Activated T-cell treated with anti-CD3 and anti-CD28 coated beads, Interleukin-2, amount 50 U/mL, for 1 hour (primary cell): ENCODE data around the gene FOXL2NB.
"Not testable (repeated sequence)": the region's sequence is repeated elsewhere in the genome, so short reads cannot be mapped to it uniquely, and the experiment has no call there.

ENCODE experiments used
- DNase-seq: peaks from one replicate; pipeline ENCODE4 v3.0.0-alpha.2; 2020

The FOXL2NB gene

DNA sequence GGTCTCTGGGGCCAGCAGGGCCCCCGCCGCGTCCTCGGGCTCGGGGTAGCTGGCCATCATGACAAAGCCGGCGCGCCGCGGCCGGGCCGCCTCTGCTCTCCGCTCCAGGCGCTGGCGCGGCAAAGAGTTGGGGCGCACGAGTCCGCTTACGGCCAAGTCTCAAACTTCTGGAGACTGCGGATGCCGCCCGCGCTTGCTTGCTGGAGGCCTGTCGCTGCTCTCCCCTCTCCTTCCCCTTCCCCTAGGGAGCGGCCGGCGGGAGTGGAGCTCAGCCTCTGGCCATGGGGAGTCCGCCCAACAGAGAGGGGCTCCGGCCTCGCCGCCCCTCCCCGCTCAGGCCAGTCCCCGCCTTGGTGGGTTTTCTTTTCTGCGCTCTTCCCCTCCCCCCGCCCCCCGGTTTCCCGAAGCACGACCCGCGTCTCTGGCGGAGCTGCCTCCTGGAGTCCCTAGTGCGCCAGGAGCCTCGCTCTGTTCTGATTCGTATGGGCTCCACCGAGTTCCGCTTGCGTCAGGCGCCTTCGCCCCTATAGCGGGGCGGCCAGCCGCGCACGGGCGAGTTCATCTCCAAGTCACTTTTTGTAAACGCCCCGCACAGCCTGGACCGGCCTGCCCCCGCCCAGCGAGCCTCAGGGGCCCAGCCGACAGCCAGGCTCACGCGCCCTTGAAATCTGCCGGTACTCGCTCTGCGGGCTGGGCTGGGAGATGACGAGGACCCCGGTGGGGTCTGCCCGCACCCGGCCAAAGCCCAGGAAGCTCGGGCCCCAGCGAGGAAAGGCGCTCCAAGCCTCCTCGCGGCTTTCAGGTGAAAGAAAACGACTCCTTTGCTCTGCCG lies at the start of gene FOXL2NB, which contains the start of gene FOXL2:
Gene FOXL2NB (plus strand): TSS at position 555 of the 832 bp plus-strand sequence. CDS start 148 bp downstream, at position 703.
Gene FOXL2 (minus strand): TSS at position 475 of the 832 bp plus-strand sequence. CDS start 415 bp downstream, at position 60.
- DNase-seq, result peak; percentile 40

DNA sequence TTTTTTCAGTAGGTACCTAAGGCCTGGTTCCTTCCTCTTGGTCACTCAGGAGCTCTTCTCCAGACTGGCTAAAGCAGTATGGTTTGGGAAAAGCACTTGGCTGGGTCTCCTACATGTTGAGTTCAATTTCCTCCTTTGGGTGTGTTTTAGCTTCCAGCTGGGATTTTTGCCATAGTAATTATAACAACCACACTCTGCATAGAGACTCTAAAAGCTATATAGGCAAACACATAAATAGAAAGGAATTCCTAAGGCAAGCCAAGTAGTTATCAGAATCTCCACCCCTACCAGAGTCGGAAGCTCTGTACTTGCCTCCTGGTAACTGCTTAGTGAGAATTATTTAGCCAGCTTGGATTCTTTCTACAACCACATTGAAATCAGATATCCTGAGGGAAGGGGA lies 48.7 kb upstream of the FOXL2NB start:
- DNase-seq, result no peak

DNA sequence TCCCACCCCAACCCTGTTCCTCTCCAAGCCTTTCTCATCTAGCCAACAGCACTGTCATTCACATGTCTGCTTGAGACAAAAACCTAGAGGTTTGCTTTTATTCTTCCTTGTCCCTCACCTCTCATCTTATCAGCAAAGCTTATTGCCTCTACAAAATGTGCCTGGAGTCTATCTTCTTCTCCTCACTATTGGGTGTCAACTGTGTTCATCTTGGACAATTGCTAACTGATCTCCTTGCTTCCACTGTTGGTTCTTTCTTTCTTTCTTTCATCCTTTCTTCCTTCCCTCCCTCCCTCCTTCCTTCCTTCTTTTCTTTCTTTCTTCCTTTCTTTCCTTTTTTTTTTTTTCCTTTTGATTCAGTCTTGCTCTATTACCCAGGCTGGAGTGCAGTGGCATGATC lies 48.3 kb upstream of the FOXL2NB start:
- no peak for DNase-seq

DNA sequence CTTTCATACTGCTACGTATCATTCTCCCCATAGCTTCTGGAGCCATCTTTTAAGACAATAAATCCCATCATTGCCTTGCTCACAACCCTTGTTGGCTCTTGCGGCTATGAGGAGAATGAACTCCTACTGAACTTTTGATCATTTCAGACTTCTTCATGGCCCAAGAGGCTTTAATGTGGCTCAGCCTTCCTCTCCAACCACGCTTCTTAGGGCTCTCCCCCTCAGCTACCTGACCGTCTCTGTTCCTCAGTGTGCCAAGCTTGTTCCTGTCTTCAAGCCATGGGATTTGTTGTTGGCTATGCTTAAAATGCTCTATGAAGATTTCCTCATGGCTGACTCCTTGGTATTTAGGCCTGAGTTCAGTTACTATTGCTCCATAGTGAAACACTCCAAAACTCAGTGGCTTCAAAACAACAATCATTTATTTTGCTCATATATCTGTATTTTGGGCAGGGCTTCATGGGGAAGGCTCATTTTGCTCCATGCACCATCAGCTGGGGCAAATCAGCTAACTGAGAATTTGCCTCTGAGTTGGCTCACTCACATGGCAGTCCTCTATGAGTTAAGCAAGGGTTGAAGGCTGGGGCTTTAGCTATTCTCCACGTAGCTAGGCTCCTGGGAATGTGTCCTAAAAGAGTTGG lies 47.5 kb upstream of the FOXL2NB start:
- DNase-seq, result no peak

DNA sequence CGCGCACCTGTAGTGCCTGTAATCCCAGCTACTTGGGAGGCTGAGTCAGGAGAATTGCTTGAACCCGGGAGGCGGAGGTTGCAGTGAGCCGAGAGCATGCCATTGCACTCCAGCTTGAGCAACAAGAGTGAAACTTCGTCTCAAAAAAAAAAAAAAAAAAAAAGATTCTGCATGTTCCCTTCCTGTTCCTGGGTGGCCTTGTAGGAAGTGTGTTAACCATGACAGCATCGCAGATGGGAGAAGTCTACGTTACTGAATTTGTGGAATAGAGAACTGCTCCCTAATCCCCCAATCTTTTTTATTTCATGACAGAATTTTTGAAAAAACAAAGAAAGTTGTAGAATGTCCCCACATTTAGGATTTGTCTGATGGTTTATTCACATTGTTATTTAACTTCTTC lies 45.5 kb upstream of the FOXL2NB start:
- DNase-seq, result no peak

DNA sequence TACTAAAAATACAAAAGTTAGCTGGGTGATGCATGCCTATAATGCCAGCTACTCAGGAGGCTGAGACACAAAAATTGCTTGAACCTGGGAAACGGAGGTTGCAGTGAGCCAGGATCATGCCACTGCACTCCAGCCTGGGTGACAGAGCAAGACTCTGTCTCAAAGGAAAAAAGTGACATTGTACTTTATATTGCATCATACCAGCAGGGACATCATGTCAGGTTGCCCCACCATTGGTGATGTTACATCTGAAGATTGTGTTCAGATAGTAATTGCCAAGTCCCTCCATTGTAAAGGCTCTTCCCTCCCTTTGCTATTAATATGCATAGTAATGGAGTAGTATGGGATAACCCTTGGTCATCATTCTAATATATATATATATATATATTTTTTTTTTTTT lies 44.8 kb upstream of the FOXL2NB start:
- no peak for DNase-seq

DNA sequence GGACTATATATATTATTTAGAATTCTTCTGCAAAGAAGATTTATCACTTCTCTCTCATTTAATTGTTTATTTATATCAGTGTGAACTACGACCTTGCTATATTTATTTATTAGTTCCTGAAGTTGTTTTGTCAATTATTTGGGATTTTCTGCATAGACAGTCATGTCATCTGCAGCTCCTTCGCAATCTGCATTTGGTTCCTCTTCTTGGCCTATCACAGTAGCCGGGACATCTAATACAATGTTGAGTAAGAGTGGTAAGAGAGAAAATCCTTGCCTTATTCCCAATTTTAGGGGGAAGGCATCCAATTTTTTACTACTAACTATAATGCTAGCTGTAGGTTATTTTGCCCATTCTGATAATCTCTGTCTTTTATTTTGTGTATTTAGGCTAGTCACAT lies 39.5 kb upstream of the FOXL2NB start:
- no peak for DNase-seq

DNA sequence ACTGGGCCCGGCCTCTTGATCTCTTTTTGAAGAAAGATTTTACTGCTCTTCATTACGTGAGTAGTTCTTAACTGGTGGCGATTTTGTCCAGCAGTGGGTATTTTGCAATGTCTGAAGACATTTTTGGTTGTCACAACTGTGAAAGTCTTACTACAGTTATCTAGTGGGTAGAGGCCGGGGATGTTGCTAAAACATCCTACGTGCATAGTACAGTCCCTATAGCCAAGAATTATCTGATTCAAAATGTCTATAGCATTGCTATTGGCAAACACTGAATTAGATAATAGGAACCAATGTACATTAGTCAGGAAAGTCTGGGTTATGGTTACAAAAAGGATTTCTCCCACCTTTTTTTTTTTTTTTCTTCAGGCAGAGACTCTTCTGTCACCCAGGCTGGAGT lies 38.2 kb upstream of the FOXL2NB start:
- DNase-seq, result no peak

DNA sequence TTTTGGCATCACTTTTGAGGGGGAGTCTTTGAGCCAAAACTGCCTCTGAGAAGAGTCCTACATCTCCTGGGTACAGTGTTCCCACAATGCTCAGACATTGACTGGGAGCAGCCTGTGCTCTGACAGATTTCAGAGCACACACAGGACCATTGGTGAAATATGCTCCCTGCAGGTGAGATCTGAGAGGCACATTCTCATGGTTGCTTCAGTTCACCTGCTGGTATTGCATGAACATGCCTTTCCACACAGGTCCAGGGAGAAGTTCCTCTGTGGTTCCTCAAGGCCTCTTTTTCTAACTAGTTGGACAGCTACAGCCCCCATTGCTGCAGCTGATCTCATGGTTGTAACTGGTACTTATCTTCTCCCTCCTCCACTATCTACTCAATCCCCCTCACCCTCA lies 37.1 kb upstream of the FOXL2NB start:
- DNase-seq, result no peak

DNA sequence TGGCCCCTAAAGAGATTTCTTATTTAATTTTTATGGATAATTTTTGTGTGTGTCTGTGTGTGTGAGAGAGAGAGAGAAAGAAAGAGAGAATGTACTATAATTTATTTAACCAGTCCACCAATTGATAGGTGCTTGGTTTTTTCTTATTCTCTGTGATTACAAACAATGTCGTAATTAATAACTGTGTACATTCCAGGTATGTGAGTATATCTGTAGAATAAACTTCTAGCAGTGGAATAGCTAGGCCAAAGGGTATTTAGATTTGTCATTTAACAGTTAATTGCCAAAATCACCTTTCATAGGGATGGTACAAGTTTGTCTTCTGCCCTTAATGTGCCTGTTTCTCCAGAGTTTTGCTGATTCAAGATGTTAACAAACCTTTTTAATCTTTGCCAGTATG lies 35.4 kb upstream of the FOXL2NB start:
- no peak for DNase-seq

DNA sequence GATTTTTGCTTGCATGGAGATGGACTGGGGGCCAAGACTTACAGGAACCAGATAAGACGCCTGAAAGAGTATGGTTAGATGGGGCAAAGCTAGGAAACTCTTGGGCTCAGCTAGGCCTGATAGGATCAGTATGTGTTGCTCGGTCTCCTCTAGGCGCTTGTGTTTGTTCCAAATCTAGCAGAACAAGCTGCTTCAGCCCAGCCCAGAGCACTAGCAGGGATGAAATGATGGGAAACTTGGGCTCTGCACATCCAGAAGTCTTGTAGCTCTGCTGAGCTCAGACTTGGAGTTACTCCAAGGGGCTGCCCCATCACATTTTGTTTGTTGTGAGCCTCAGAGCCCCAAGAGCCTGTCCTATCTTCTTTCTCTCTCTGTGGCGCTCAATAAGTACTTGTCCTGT lies 34.8 kb upstream of the FOXL2NB start:
- DNase-seq, result no peak

DNA sequence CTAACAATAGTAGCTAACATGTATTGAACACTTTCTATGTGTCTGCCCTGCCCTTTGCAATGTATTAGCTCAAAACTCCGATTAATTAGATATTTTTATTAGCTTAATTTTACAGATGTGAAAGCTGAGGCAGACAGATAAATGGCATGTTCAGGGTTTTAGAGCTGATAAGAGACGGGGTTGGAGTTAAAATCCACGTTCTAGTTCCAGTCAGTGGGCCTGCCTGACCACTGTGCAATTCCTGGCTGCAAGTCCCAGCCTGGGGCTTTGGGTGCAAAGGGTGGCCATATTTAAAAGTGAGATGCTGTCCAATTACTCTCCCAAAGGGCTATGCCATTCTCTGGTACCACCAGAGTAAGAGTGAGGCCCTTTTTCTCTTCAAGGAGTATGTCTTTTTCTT lies 33.3 kb upstream of the FOXL2NB start:
- no peak for DNase-seq

DNA sequence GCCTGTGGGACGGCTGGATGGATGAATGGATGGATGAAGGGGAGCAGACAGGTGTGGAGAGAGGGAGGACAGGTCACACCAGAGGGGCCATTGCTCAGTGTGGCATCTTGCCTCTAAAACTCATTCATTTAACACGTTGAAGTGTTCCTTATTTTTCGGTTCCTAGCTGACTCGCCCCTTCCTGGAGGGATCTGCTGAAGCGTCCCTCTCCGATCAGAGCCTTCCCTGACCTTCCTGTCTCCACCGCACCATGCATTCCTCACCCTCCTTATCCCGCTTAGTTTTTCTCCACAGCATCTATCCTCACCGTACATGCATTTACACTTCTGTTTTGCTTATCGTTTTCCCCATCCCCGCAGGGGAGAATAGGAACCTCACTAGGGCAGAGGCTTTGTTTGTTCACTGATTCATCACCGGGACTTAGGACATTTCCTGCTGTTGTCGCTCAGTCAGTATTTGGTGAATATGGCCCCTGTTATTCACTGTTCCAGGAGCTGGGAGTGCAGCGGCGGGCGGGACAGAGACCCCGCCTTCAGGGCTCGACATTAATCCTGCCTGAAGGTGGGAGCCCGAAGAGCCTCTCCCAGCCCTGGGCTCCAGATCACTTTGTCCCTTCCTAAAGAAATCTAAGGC lies 32.0 kb upstream of the FOXL2NB start:
- no peak for DNase-seq

DNA sequence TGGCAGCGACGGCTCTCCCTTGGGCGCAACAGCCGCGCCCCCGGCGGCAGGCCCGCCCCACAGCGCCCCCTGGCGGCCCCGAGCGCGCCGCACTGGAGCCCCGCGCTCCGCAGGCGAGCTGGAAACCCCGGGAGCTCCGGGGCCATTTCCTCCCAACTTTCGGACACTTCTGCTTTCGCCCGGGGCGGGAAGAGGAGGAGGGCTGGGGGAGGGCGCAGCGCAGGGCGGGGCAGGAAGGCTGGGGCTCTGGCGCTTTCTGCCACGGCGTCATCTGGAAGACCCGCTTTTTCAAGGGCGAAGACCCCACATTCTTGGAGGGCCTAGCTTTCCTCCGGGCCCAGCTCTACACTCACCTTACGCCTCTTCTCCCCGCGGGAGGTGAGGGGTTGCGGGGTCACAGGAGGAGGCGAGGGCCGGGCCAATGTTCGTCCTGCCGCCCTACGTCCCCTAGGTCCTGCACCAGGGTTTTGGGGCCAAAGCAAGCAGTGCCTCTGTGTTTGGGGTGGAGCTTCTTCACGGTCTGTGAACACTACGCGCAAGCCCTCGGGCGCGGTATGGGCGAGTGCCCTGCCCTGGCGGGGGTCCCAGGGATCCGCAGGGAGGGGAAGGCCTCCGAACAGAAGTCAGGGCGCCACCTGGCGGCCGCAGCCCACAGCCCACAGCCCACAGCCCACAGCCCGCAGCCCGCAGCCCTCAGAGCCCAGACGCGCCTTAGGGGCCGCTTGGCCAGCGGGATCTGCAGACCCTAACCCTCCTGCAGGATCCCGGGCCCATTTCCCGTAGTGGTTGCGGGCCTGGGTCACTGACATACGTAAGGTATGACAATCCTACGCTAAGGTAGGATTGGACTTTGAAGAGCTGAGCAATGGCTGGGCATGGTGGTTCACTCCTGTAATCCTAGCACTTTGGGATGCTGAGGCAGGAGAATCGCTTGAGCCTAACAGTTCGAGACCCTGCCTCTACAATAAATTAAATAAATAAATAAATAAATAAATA lies 31.2 kb upstream of the FOXL2NB start:
- peak; percentile 84 for DNase-seq

DNA sequence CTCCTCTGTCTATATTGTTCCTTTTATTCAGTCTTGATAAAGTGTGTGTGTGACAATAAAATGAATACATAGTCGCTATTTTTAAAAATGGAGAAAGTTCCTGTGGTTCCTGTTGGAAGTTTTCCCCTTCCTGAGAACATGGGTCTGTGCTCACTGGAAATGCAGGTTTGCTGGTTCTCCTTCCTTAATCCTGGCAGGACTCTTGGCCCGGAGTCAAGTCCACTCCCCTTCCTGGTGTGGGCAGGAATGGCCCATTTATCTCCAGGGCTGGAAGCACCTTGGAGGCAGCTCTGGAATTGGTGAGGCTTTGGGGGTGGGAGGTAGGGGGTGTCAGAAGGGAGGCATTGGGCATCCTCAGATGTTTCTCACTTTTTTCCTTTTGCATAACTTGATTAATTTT lies 30.2 kb upstream of the FOXL2NB start:
- no peak for DNase-seq

DNA sequence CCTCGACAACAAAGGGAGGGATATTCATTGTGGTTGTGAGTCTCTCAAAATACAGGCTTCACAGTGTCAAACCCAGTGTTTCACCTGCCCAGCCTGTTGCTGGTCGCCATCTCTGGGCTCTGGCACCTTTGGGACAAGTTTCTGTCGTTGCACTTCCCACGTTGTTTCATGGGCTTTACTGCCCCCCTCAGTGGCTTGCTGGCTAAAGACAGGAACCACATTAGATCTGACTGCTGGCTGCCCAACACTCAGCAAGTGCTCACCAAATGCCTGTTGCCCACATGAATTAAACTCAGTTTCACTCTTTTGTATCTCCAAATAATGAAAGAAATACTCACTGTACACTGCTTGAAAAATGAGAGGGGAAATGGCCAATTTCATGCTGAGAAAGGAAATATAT lies 27.7 kb upstream of the FOXL2NB start:
- DNase-seq, result no peak

DNA sequence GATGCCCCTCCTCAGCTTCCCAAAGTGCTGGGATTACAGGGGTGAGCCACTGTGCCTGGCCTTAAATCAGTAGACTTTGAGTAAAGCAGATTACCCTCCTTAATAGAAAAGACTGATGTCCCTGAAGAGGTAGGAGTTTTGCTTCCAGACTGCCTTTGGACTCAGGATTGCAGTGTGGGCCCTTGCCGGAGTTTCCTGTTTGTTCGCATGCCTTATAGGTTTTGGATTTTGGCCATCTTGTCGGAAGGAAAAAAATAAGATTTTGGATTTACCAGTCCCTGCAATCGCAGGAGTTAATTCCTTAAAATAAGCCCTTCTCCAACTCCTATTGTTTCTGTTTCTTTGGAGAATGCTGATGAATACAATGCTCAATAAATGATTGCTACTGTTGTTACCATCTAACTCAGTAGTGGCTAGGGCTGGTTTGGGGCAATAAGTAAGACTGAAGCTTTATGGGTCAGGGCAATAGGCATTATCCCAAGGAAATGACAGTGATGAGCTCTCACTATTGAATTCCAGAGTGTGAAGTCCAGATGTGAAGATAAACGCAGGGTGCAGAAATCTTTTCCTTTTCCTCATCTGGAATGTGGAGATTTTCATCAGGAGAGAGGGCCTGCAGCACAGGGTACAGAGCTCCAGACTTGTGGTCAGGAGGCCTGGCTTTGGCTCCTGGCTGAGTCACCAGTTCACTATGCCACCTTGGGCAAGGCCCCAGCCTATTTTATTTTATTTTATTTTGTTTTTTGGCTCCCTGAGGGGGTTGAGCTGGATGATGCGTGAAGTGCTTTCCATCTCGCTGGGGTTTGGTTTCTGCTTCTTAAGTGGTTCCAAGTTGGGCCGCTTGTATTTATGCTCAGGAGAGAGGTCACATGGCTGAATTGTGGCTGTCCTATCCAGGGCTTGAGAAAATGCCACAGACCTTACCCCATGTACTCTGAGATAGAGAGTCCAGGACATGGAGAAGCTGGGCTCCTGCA lies 25.4 kb upstream of the FOXL2NB start:
- DNase-seq, result no peak

DNA sequence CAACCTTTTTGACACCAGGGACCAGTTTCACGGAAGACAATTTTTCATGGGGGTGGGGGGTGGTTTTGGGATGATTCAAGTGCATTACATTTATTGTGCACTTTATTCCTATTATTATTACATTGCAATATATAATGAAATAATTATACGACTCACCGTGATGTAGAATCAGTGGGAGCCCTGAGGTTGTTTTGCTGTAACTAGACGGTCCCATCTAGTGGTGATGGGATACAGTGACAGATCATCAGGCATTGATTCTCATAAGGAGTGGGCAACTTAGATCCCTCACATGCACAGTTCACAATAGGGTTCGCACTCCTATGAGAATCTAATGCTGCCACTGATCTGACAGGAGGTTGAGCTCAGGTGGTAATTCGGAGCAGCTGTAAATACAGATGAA lies 24.6 kb upstream of the FOXL2NB start:
- not testable (repeated sequence) for DNase-seq

DNA sequence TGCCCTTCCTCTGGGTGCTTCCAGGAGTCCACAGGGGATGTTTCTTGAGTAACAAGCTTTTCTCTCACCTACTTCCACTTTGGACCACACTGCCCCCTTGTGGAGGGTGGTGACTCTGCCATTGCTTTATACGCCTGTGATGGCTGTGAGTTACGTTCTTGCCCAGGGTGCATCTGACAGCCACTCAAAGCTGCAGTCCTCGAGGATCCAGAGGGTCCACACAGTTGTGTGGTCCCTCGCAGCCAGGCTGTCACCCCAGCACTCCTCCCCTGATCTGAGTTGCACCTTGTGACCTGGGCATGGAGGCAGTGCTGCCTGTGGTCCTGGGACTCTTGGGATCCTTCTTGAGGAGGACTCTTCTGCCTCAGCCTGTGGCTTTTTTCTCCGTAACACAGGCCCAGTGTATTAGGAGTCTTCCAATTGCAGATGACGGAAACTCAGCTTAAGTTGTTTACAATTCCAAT lies 23.5 kb upstream of the FOXL2NB start:
- peak; percentile 82 for DNase-seq

DNA sequence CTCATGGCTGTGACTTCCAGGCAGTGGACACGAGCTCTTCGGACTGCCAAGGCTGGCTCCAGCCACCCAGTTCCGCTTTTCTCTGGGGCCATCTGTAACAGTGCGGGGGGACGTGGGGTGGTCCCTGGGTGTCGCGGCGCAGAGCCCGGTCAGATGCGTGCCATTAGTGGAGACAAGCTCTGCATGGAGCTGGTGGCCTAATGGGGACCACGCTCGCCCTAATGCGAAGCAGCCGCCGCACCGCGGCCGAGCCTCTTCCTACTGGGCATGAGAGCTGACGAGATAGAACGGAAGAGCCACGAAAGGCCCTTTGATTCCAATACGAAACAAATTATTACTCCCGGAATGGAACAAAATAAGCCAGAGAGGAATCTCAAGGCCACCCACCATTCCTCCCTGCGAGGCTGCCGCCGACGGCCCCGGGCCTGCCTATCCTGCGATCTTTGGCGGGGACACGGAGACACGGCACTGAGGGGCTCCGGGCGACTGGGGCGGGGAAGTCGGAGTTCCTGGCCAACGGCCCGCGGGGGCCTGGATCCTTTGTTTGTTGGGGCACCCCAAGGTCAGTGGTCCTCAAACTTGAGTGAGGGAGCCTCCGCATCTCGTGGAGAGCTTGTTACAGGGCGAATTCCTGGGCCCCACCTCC lies 18.2 kb upstream of the FOXL2NB start:
- DNase-seq, result no peak
